ENCODE results near the gene SECTM1. TPM values are rescaled to one million over a fixed set of nuclear protein-coding genes. Genes with fewer than 3 reads are reported as not detected.

Gene SECTM1
- total RNA-seq, 1 donor from 2014 or later: not detected

- peaks cover 52% of the 10 kb centered on the region for H3K4me1 Mint-ChIP-seq
- Histone ChIP-seq H3K9ac (no peak overlapping the region), H3K27ac (no peak overlapping the region), H3F3A (ENCODE audit: low read depth) (peaks cover 13% of the 10 kb centered on the region), H3K4me2 (no peak overlapping the region), H4K20me1 (ENCODE audit: low read depth) (no peaks in the 10 kb centered on the region), H3K4me1 (peaks cover 5% of the 10 kb centered on the region), H2AFZ (replicated peaks) (no peak overlapping the region), H3K79me2 (ENCODE audit: low read depth) (no peaks in the 10 kb centered on the region), H3K36me3 (no peaks in the 10 kb centered on the region), H3K4me3 (no peak overlapping the region), H3K27me3 (no peaks in the 10 kb centered on the region), H3K9me3 (ENCODE audit: low read depth) (no peaks in the 10 kb centered on the region)
- peak overlapping the region; percentile 83 for H3K27ac Mint-ChIP-seq
- TF ChIP-seq CTCF (IDR thresholded peaks at IDR 0.05) (no peak), EZH2 (IDR thresholded peaks at IDR 0.05) (no peak), EZH2phosphoT487 (IDR thresholded peaks at IDR 0.05) (no peak)
- H3K9me3 Mint-ChIP-seq: no peaks in the 10 kb centered on the region
- no peaks in the 10 kb centered on the region for H3K36me3 Mint-ChIP-seq
- no peak for DNase-seq (ENCODE audit: low spot score)
- peak overlapping the region; percentile 69 for H3K4me3 Mint-ChIP-seq
- H3K27me3 Mint-ChIP-seq (ENCODE audit: insufficient read depth, low read depth): peaks cover 22% of the 10 kb centered on the region
Measured at GRCh38 chr17:82281076-82281475, 52.5 kb downstream of the SECTM1 start.

GRCh38 chr17:82280537-82280936 is 53.0 kb downstream of the SECTM1 start:
- Histone ChIP-seq H3K79me2 (ENCODE audit: low read depth) (no peaks in the 10 kb centered on the region), H2AFZ (replicated peaks) (no peak overlapping the region), H3K9me3 (ENCODE audit: low read depth) (no peaks in the 10 kb centered on the region), H3F3A (ENCODE audit: low read depth) (peaks cover 13% of the 10 kb centered on the region), H4K20me1 (ENCODE audit: low read depth) (no peaks in the 10 kb centered on the region), H3K27me3 (no peaks in the 10 kb centered on the region), H3K9ac (no peak overlapping the region), H3K4me3 (no peak overlapping the region), H3K4me2 (no peak overlapping the region), H3K36me3 (no peaks in the 10 kb centered on the region), H3K27ac (no peak overlapping the region), H3K4me1 (peaks cover 5% of the 10 kb centered on the region)
- TF ChIP-seq CTCF (IDR thresholded peaks at IDR 0.05) (no peak), EZH2 (IDR thresholded peaks at IDR 0.05) (no peak), EZH2phosphoT487 (IDR thresholded peaks at IDR 0.05) (no peak)
- no peak overlapping the region for H3K4me3 Mint-ChIP-seq
- DNase-seq (ENCODE audit: low spot score): no peak
- peaks cover 46% of the 10 kb centered on the region for H3K4me1 Mint-ChIP-seq
- no peaks in the 10 kb centered on the region for H3K36me3 Mint-ChIP-seq
- no peaks in the 10 kb centered on the region for H3K9me3 Mint-ChIP-seq
- no peak overlapping the region for H3K27ac Mint-ChIP-seq
- peaks cover 22% of the 10 kb centered on the region for H3K27me3 Mint-ChIP-seq (ENCODE audit: insufficient read depth, low read depth)

GRCh38 chr17:82278786-82279391 is 54.7 kb downstream of the SECTM1 start:
- H3K27ac Mint-ChIP-seq: peak overlapping the region; percentile 44
- peaks cover 21% of the 10 kb centered on the region for H3K27me3 Mint-ChIP-seq (ENCODE audit: insufficient read depth, low read depth)
- Histone ChIP-seq H3F3A (ENCODE audit: low read depth) (peaks cover 7% of the 10 kb centered on the region), H3K79me2 (ENCODE audit: low read depth) (no peaks in the 10 kb centered on the region), H3K27ac (no peak overlapping the region), H2AFZ (replicated peaks) (no peak overlapping the region), H3K9ac (no peak overlapping the region), H3K4me2 (no peak overlapping the region), H3K4me1 (no peaks in the 10 kb centered on the region), H3K9me3 (ENCODE audit: low read depth) (no peaks in the 10 kb centered on the region), H4K20me1 (ENCODE audit: low read depth) (no peaks in the 10 kb centered on the region), H3K27me3 (peaks cover 4% of the 10 kb centered on the region), H3K36me3 (no peaks in the 10 kb centered on the region), H3K4me3 (no peak overlapping the region)
- DNase-seq (ENCODE audit: low spot score): no peak
- H3K9me3 Mint-ChIP-seq: no peaks in the 10 kb centered on the region
- TF ChIP-seq EZH2 (IDR thresholded peaks at IDR 0.05) (no peak), CTCF (IDR thresholded peaks at IDR 0.05) (no peak), EZH2phosphoT487 (IDR thresholded peaks at IDR 0.05) (no peak)
- H3K4me1 Mint-ChIP-seq: peaks cover 37% of the 10 kb centered on the region
- H3K4me3 Mint-ChIP-seq: no peak overlapping the region
- H3K36me3 Mint-ChIP-seq: no peaks in the 10 kb centered on the region

Data from neural progenitor cell (in vitro differentiated cells).